ENCODE data around the gene FAM83E.

GRCh38 chr19:48627201-48627864 lies 12.5 kb upstream of the FAM83E start:
- no peak for TF ChIP-seq ESRRA (IDR thresholded peaks at IDR 0.05; ENCODE audit: borderline replicate concordance, low read length)
- no peak for TF ChIP-seq USF2 (IDR thresholded peaks at IDR 0.05)
